ENCODE data around the gene CDK19.
"Not testable (repeated sequence)": the region's sequence is repeated elsewhere in the genome, so short reads cannot be mapped to it uniquely, and the experiment has no call there.

CDK19 gene

GRCh38 chr6:110756817-110757216, 58.5 kb downstream of the CDK19 start:
- no peak for DNase-seq (ENCODE audit: low spot score)

GRCh38 chr6:110755411-110755834, 59.8 kb downstream of the CDK19 start:
- DNase-seq (ENCODE audit: low spot score), result no peak

- DNase-seq (ENCODE audit: low spot score), result not testable (repeated sequence)
Observed at GRCh38 chr6:110753936-110754668, 61.2 kb downstream of the CDK19 start.

GRCh38 chr6:110748453-110748852, 66.8 kb downstream of the CDK19 start:
- no peak for DNase-seq (ENCODE audit: low spot score)

GRCh38 chr6:110746680-110747079, 68.6 kb downstream of the CDK19 start:
- no peak for DNase-seq (ENCODE audit: low spot score)

GRCh38 chr6:110744991-110745390, 70.3 kb downstream of the CDK19 start:
- no peak for DNase-seq (ENCODE audit: low spot score)

- not testable (repeated sequence) for DNase-seq (ENCODE audit: low spot score)
Observed at GRCh38 chr6:110742552-110742951, 72.7 kb downstream of the CDK19 start.

- DNase-seq (ENCODE audit: low spot score), result no peak
Observed at GRCh38 chr6:110741517-110741916, 73.8 kb downstream of the CDK19 start.

GRCh38 chr6:110738899-110739365, 76.3 kb downstream of the CDK19 start:
- no peak for DNase-seq (ENCODE audit: low spot score)

- DNase-seq (ENCODE audit: low spot score), result no peak
Observed at GRCh38 chr6:110735666-110736065, 79.6 kb downstream of the CDK19 start.

- DNase-seq (ENCODE audit: low spot score), result no peak
Observed at GRCh38 chr6:110731898-110732297, 83.4 kb downstream of the CDK19 start.

- DNase-seq (ENCODE audit: low spot score), result no peak
Observed at GRCh38 chr6:110731196-110731595, 84.1 kb downstream of the CDK19 start.

- DNase-seq (ENCODE audit: low spot score), result no peak
Observed at GRCh38 chr6:110728501-110728900, 86.8 kb downstream of the CDK19 start.

- DNase-seq (ENCODE audit: low spot score), result no peak
Observed at GRCh38 chr6:110723017-110723416, 92.3 kb downstream of the CDK19 start.

GRCh38 chr6:110720066-110720465, 95.2 kb downstream of the CDK19 start:
- DNase-seq (ENCODE audit: low spot score), result no peak

GRCh38 chr6:110719601-110720000, 95.7 kb downstream of the CDK19 start:
- not testable (repeated sequence) for DNase-seq (ENCODE audit: low spot score)

- no peak for DNase-seq (ENCODE audit: low spot score)
Observed at GRCh38 chr6:110714143-110714542, 101.1 kb downstream of the CDK19 start.

GRCh38 chr6:110712238-110712637, 103.0 kb downstream of the CDK19 start:
- DNase-seq (ENCODE audit: low spot score), result no peak

GRCh38 chr6:110710115-110710514, 105.2 kb downstream of the CDK19 start:
- DNase-seq (ENCODE audit: low spot score), result no peak

- DNase-seq (ENCODE audit: low spot score), result no peak
Observed at GRCh38 chr6:110708295-110708950, 106.8 kb downstream of the CDK19 start.

- no peak for DNase-seq (ENCODE audit: low spot score)
Observed at GRCh38 chr6:110705543-110705942, 109.7 kb downstream of the CDK19 start.

GRCh38 chr6:110703906-110704594, 111.2 kb downstream of the CDK19 start:
- DNase-seq (ENCODE audit: low spot score), result no peak
